Activated naive CD4-positive, alpha-beta T cell treated with anti-CD3 and anti-CD28 coated beads, Interleukin-2, amount 50 U/mL, for 72 hours (primary cell): ENCODE data around the gene SPTBN4. TPM values are rescaled to one million over a fixed set of nuclear protein-coding genes. Genes with fewer than 3 reads are reported as not detected.

ENCODE experiments used
- total RNA-seq, 2 donors: library from RNA; stranded (reverse); gene quantifications; one replicate each; pipeline ENCODE4 v1.2.3, GENCODE V29; 2022

The SPTBN4 gene
- total RNA-seq, 2 donors from 2014 or later, result 3.7 to 4.2 TPM

Other genes starting within 250 kb of the SPTBN4 start
- gene TTC9B, start 248.6 kb upstream of the SPTBN4 start, total RNA-seq, result not detected
- under 1 TPM in 1 of 2 donors, not detected in 1; 0.43 TPM for gene CCNP, start 240.3 kb upstream of the SPTBN4 start, total RNA-seq
- 100 to 1,000 TPM; 171 to 214 TPM for gene AKT2, start 181.7 kb upstream of the SPTBN4 start, total RNA-seq
- 10 to 100 TPM; 18.9 to 24.1 TPM for gene C19orf47, start 118.6 kb upstream of the SPTBN4 start, total RNA-seq
- 10 to 100 TPM; 79.9 to 85.4 TPM for gene PLD3, start 118.3 kb upstream of the SPTBN4 start, total RNA-seq
- gene HIPK4, start 76.8 kb upstream of the SPTBN4 start, total RNA-seq, result not detected
- 1 to 10 TPM in 1 of 2 donors, under 1 TPM in 1; 0.77 to 1.6 TPM for gene PRX, start 53.6 kb upstream of the SPTBN4 start, total RNA-seq
- 10 to 100 TPM; 13.8 to 17.9 TPM for gene SERTAD1, start 41.0 kb upstream of the SPTBN4 start, total RNA-seq
- gene SERTAD3, start 22.7 kb upstream of the SPTBN4 start, total RNA-seq, result 10 to 100 TPM; 14.3 to 23.4 TPM
- gene BLVRB, start 1.3 kb upstream of the SPTBN4 start, total RNA-seq, result 10 to 100 TPM; 39.7 to 52.2 TPM
- gene SHKBP1, start 109.9 kb downstream of the SPTBN4 start, total RNA-seq, result 100 to 1,000 TPM; 108 to 173 TPM
- gene LTBP4, start 134.4 kb downstream of the SPTBN4 start, total RNA-seq, result 100 to 1,000 TPM; 178 to 245 TPM
- gene NUMBL, start 223.7 kb downstream of the SPTBN4 start, total RNA-seq, result 10 to 100 TPM; 18.0 to 20.2 TPM
- 10 to 100 TPM; 25.5 to 39.8 TPM for gene COQ8B, start 249.9 kb downstream of the SPTBN4 start, total RNA-seq